ENCODE data around the gene KIAA1191.
"Not testable (repeated sequence)": the region's sequence is repeated elsewhere in the genome, so short reads cannot be mapped to it uniquely, and the experiment has no call there.

Gene KIAA1191

GRCh38 chr5:176305356-176305755 lies 56.2 kb downstream of the KIAA1191 start:
- not testable (repeated sequence) for DNase-seq
